ENCODE measurements around the gene NEU4.
"Not testable (repeated sequence)": the region's sequence is repeated elsewhere in the genome, so short reads cannot be mapped to it uniquely, and the experiment has no call there.

Gene NEU4

GRCh38 chr2:241808721-241809382 is at the start of gene NEU4:
Gene NEU4 (plus strand): TSS chr2:241809193. CDS start chr2:241814485, 5,292 bp downstream.
- DNase-seq (ENCODE audit: low read depth): no peak

GRCh38 chr2:241759893-241760292 is 49.1 kb upstream of the NEU4 start:
- DNase-seq (ENCODE audit: low read depth): not testable (repeated sequence)

- no peak for DNase-seq (ENCODE audit: low read depth)
Measured at GRCh38 chr2:241760301-241760771, 48.7 kb upstream of the NEU4 start.

- no peak for DNase-seq (ENCODE audit: low read depth)
Measured at GRCh38 chr2:241762321-241762932, 46.6 kb upstream of the NEU4 start.

GRCh38 chr2:241762933-241763369 is 46.0 kb upstream of the NEU4 start:
- no peak for DNase-seq (ENCODE audit: low read depth)

GRCh38 chr2:241763551-241764274 is 45.3 kb upstream of the NEU4 start:
- no peak for DNase-seq (ENCODE audit: low read depth)

- no peak for DNase-seq (ENCODE audit: low read depth)
Measured at GRCh38 chr2:241764275-241765241, 44.4 kb upstream of the NEU4 start.

GRCh38 chr2:241767464-241768250 is 41.3 kb upstream of the NEU4 start:
- no peak for DNase-seq (ENCODE audit: low read depth)

GRCh38 chr2:241768251-241768711 is 40.7 kb upstream of the NEU4 start:
- DNase-seq (ENCODE audit: low read depth): no peak

- DNase-seq (ENCODE audit: low read depth): no peak
Measured at GRCh38 chr2:241768850-241769249, 40.1 kb upstream of the NEU4 start.

GRCh38 chr2:241769819-241770184 is 39.2 kb upstream of the NEU4 start:
- DNase-seq (ENCODE audit: low read depth): no peak

- DNase-seq (ENCODE audit: low read depth): no peak
Measured at GRCh38 chr2:241770185-241770935, 38.6 kb upstream of the NEU4 start.

- no peak for DNase-seq (ENCODE audit: low read depth)
Measured at GRCh38 chr2:241770936-241771285, 38.1 kb upstream of the NEU4 start.

- DNase-seq (ENCODE audit: low read depth): no peak
Measured at GRCh38 chr2:241771286-241772062, 37.5 kb upstream of the NEU4 start.

GRCh38 chr2:241772063-241772499 is 36.9 kb upstream of the NEU4 start:
- DNase-seq (ENCODE audit: low read depth): no peak

GRCh38 chr2:241773511-241774418 is 35.2 kb upstream of the NEU4 start:
- DNase-seq (ENCODE audit: low read depth): no peak

- peak; percentile 83 for DNase-seq (ENCODE audit: low read depth)
Measured at GRCh38 chr2:241774419-241775222, 34.4 kb upstream of the NEU4 start.

Data from ELR (cell line).